Esophagus muscularis mucosa (tissue), 4 donors: ENCODE results near the gene SRGAP3. TPM values are rescaled to one million over a fixed set of nuclear protein-coding genes. Genes with fewer than 3 reads are reported as not detected.

ENCODE experiments used
- DNase-seq: peaks from one replicate; pipeline ENCODE4 v3.0.0-alpha.2; 2017; ENCODE audit errors: extremely low spot score
- H3K27ac ChIP-seq, 4 donors: fragments of 200-600 bp; sonication (generic); replicated peaks in 1 of 4; 1 replicate in 3 of 4; 2 replicates in 1 of 4; pipeline ENCODE4 v1.5.1; 2016 to 2019; ENCODE audit warnings: mild to moderate bottlenecking in 1 of 4
- H3K27me3 ChIP-seq, 4 donors: fragments of 200-600 bp; sonication (generic); one replicate each; pipeline versions ENCODE4 v1.5.1 to v1.6.0; 2016 to 2019
- H3K36me3 ChIP-seq, 4 donors: fragments of 200-600 bp; sonication (generic); one replicate each; pipeline ENCODE4 v1.5.1; 2016 to 2019
- H3K4me1 ChIP-seq, 4 donors: fragments of 200-600 bp; sonication (generic); one replicate each; pipeline ENCODE4 v1.5.1; 2016 to 2019
- H3K4me3 ChIP-seq, 4 donors: fragments of 200-600 bp; sonication (generic); 1 replicate in 2 of 4; 2 replicates in 2 of 4; pipeline ENCODE4 v1.5.1; 2016 to 2019; ENCODE audit warnings: mild to moderate bottlenecking in 4 of 4, moderate library complexity in 1 of 4
- H3K9me3 ChIP-seq, 4 donors: fragments of 200-600 bp; sonication (generic); 1 replicate in 3 of 4; 2 replicates in 1 of 4; pipeline ENCODE4 v1.5.1; 2016 to 2019
- EP300 ChIP-seq: sonication (generic); formaldehyde crosslinking; IDR thresholded peaks from one replicate; pipeline ENCODE4 v1.6.1; 2017; ENCODE audit warnings: antibody characterized with exemption
- POLR2A ChIP-seq: fragments of 450-650 bp; IDR thresholded peaks from one replicate; pipeline ENCODE4 v1.6.1; 2017; ENCODE audit warnings: antibody characterized with exemption, moderate library complexity, mild to moderate bottlenecking, low read depth
- POLR2AphosphoS5 ChIP-seq, 2 donors: sonication (generic); formaldehyde crosslinking; IDR thresholded peaks; one replicate each; pipeline ENCODE4 v1.6.1; 2017; ENCODE audit warnings: antibody characterized with exemption in 2 of 2
- WGBS: methylation state at CpG from one replicate; pipeline ENCODE4 v1.1.5; 2018; 5-methylcytosine and 5-hydroxymethylcytosine counted together
- intact Hi-C: fragments of 100-400 bp; cut with DNase I; formaldehyde crosslinking; loops from one replicate; pipeline ENCODE4 v1.15.1; 2023
- total RNA-seq, 4 donors: library from RNA; depleted of rRNA; stranded (reverse); fragments of >200 nt; gene quantifications; one replicate each; pipeline versions ENCODE4 v1.1.0 to v1.2.1, GENCODE V29; 2016
- TF ChIP-seq, protein P1 (sequence below), 3 experiments: fragments of 200-600 bp in 2 of 3; fragments of 450-650 bp in 1 of 3; sonication (generic) in 2 of 3; IDR thresholded peaks; one replicate each; pipeline ENCODE4 v1.5.1; 2017 to 2019; ENCODE audit warnings: antibody characterized with exemption in 3 of 3, mild to moderate bottlenecking in 2 of 3, moderate library complexity in 1 of 3

Gene SRGAP3
- total RNA-seq, 4 donors from 2014 or later, result 2.4 to 8.6 (median 3.1) TPM

DNA sequence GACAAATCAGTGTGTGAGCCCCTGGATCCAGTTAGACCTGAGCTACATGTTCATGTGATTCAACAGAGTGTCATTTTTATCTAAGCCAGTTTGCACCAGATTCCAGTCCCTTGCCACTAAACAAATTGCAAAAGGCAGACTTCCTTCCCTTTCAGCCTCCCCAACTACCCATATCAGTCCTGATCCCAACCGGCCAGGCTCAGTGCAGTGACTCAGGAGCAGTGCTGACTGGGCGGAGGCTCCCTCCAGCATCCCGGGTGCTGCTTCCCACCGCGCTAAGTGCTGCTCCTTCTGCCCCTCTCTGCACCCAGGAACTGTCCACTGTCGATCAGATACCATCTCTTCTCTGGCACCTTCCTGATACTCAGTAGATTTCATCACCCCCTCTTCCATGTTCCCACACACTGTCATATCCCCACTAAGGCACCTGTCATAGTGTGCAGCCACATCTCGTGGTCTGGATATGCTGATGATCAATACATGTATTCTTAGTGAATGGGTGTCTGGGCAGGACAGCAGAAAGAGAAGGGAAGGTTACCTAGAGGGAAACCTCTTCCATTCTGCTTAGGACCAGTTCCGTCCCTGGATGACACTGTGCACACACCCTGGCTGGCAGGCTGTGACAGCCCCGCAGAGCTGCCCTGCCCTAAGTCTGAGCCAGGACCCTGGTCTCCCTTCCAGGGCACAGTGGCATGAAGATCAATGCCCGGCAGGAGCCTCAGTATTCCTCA is 177.3 kb downstream of the SRGAP3 start:
- Histone ChIP-seq H3K4me3 (no peak overlapping the region), H3K36me3 (no peaks in the 10 kb centered on the region), H3K27ac (no peak overlapping the region), H3K27me3 (no peaks in the 10 kb centered on the region), H3K9me3 (no peaks in the 10 kb centered on the region), H3K4me1 (peaks cover 9 to 19% (median 15%) of the 10 kb centered on the region in 4 donors)
- 78% methylated on average over 10 of the region's 10 CpGs for WGBS
- intact Hi-C loops, result no loop called here
- TF ChIP-seq POLR2AphosphoS5 (IDR thresholded peaks at IDR 0.05), result no peak
- TF ChIP-seq EP300, result no peak
- TF ChIP-seq, protein P1, sequence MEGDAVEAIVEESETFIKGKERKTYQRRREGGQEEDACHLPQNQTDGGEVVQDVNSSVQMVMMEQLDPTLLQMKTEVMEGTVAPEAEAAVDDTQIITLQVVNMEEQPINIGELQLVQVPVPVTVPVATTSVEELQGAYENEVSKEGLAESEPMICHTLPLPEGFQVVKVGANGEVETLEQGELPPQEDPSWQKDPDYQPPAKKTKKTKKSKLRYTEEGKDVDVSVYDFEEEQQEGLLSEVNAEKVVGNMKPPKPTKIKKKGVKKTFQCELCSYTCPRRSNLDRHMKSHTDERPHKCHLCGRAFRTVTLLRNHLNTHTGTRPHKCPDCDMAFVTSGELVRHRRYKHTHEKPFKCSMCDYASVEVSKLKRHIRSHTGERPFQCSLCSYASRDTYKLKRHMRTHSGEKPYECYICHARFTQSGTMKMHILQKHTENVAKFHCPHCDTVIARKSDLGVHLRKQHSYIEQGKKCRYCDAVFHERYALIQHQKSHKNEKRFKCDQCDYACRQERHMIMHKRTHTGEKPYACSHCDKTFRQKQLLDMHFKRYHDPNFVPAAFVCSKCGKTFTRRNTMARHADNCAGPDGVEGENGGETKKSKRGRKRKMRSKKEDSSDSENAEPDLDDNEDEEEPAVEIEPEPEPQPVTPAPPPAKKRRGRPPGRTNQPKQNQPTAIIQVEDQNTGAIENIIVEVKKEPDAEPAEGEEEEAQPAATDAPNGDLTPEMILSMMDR (IDR thresholded peaks at IDR 0.05), result no peak
- no peak for TF ChIP-seq POLR2A
- no peak for DNase-seq

DNA sequence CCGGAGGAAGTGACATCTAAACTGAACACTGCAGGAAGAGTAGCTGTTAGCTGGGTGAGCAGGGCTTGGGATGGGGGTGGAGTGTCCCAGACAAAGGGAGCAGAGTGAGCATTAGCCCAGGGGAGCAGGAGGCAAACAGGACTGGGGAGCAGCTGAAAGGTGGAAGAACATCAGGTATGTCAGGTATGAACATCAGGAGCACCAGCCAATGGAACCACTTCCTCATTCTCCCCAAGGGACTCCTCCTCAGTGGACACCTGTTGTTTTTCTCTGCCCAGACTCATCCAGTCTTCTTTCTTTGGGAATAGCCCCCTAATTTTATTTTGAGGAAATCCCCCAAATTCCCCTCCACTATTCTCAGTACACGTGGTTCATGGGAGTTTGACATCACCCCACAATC is 178.5 kb downstream of the SRGAP3 start:
- no peak overlapping the region for H3K4me3 ChIP-seq
- WGBS, result 92% methylated on average over 2 of the region's 2 CpGs
- H3K4me1 ChIP-seq, result peaks cover 9 to 22% (median 16%) of the 10 kb centered on the region in 4 donors
- DNase-seq, result no peak
- H3K36me3 ChIP-seq, result no peaks in the 10 kb centered on the region
- H3K27me3 ChIP-seq, result no peaks in the 10 kb centered on the region
- no peak overlapping the region for H3K27ac ChIP-seq
- intact Hi-C loops, result no loop called here
- no peaks in the 10 kb centered on the region for H3K9me3 ChIP-seq
- TF ChIP-seq EP300 (no peak), POLR2A (no peak), POLR2AphosphoS5 (IDR thresholded peaks at IDR 0.05) (no peak)
- TF ChIP-seq, protein P1 (IDR thresholded peaks at IDR 0.05), result no peak

DNA sequence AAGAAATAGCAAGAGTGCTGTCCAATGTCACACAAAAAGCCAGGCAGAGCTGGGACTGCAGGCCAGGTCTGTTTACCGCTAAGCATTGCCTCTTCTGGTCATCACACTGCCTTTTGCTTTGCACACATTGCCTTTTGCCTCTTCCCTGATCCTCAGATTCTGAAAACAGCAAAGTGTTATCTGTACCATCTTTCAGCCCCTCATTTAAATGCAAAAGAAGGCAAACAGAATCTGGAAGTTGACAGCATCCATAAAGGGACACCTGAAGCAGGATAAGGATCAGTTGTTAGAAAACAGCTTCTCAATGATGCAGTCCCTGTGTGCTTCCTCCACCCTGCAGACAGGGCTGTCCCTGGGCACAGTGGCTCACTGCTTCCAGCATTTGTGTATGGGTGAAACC is 179.5 kb downstream of the SRGAP3 start:
- no peak for TF ChIP-seq EP300
- TF ChIP-seq, protein P1 (IDR thresholded peaks at IDR 0.05), result no peak
- no peak for TF ChIP-seq POLR2A
- TF ChIP-seq POLR2AphosphoS5 (IDR thresholded peaks at IDR 0.05), result no peak
- WGBS, result 100% methylated on average over 1 of the region's 1 CpG
- peaks cover 9 to 22% (median 16%) of the 10 kb centered on the region in 4 donors for H3K4me1 ChIP-seq
- no peaks in the 10 kb centered on the region for H3K36me3 ChIP-seq
- H3K27ac ChIP-seq, result no peak overlapping the region
- H3K27me3 ChIP-seq, result no peaks in the 10 kb centered on the region
- H3K9me3 ChIP-seq, result no peaks in the 10 kb centered on the region
- no peak for DNase-seq
- no peak overlapping the region for H3K4me3 ChIP-seq
- intact Hi-C loops, result loop anchor here (5.0 kb wide), 2 partner anchors 83 to 98 kb away; no protein-coding TSS in a partner anchor

GRCh38 chr3:9068051-9068450 is 181.4 kb downstream of the SRGAP3 start:
- no peak for DNase-seq
- H3K27me3 ChIP-seq, result no peaks in the 10 kb centered on the region
- no peak overlapping the region for H3K4me3 ChIP-seq
- H3K27ac ChIP-seq, result peak overlapping the region in 1 of 4 donors; percentile 36
- no peaks in the 10 kb centered on the region for H3K9me3 ChIP-seq
- intact Hi-C loops, result loop anchor here (5.0 kb wide), 2 partner anchors 81 to 96 kb away; no protein-coding TSS in a partner anchor
- no peak for TF ChIP-seq EP300
- no peak for TF ChIP-seq POLR2AphosphoS5 (IDR thresholded peaks at IDR 0.05)
- TF ChIP-seq, protein P1 (IDR thresholded peaks at IDR 0.05), result no peak
- peaks cover 9 to 17% (median 13%) of the 10 kb centered on the region in 4 donors for H3K4me1 ChIP-seq
- 27% methylated on average over 5 of the region's 5 CpGs for WGBS
- H3K36me3 ChIP-seq, result peaks cover 0 to 3% (median 0%) of the 10 kb centered on the region in 4 donors
